ENCODE data around the gene ATP12A.

The ATP12A gene

DNA sequence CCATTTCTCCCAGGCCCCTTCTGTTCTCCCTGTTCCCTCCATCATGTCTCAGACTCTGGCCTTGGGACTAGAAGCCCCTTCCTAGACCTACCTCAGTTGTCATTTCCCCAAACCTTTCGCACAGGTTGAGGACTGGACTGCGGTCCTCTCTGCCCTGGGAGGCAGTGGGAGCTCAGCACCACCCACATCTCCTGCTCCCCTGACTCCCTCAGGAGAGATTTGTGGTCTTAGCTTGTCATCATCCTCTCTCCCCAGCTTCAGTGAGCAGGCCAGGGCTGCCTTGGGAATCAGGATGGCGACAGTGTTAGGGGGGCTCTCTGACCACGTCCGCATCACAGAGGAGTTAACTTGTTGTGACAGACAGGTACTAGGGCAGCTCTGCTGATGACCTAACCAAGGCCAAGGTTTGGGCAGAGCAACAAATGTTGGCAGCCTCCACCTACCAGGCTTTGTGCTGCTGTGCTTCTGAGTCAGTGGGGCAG, 58.2 kb downstream of the ATP12A start:
- no peak for DNase-seq

DNA sequence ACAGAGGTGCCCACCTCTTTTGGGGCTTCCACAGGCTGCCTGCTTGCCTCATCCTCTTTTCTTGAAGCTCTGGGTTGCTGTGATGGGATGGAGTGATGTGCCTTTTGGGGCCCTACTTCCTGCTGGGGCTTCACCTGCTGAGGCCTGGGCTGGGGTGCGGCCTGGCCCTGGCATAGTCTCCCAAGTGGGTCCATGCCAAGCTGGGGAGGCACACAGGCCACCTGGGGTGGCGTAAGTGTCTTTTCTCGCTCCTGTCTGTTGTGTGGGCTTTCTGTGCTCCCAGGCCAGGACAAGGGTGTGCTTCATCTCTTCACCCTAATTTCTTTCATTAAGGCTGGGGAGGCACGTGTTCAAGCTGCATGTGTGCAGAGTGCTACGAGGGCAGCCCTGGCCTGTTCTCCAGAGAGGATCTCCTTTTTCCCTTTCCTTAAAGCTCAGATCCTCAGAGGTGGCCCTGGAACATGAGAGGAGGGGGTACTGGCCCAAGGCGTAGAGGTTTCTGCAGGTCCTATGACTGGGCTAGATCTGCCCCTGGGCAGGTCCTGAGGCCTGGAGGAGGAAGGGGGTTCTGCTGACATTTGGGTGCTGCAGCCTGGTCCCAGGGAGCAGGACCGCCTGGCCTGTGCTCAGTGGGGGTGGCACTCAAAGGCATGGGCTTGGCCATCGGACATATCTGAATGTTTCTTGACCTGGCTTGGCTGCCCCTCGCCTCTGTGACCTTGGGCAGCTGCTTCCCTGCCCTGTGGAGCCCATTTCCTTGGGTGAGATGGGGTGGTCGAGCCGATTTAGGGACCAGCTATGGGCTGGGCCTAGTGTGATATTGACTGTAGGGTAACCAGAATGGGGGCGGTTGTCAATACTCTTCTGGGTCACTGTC, 60.0 kb downstream of the ATP12A start:
- DNase-seq: no peak

DNA sequence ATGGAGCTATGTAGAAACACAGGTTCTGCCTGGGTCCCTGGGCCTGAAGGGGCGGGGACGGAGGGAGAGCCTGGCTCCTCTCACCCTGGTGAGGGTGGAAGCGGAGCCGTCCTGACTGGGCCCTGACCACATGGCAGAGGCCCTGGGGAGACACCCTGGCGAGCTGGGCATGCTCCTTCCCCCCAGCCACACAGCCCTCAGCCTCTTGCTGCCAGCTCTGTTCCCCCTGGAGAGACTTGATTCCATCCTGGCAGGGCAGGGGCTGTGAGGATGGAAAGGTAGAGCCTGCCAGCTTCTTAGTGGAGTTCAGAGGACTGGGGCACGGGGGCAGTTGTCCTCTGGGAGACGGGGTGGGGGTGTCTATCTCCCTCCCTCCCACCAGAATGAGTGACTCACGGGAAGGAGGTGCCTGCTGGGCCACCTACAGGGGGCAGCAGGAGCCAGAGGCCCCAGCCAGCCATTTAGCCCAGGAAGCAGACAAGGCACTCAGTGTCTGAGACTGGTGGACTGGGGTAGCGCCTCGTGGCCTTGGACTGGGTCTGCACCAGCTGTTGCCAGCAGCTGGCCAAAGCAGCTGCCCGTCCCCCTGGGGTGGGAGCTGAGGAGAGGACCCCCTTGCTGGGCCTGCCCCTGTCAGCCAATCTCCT, 60.9 kb downstream of the ATP12A start:
- DNase-seq: no peak

DNA sequence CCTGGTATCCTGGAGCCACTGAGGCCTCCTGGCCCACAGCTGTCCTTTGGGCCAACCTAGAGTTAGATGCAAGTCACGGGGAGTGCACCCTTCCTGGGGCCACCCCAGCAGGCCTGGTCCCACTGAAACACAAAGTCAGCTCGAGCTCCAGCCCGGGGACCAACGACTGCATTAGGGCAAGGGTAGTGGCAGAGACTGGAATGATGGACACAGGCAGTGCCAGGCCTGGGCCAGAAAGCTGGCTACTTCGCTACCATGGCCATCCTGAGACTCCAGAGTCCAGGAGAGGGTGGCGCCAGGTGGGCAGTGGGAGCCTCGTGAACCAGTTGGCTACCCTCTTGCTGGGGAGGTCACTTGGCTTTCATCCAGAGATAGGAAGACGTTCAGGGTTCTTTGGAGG, 61.6 kb downstream of the ATP12A start:
- DNase-seq: no peak

DNA sequence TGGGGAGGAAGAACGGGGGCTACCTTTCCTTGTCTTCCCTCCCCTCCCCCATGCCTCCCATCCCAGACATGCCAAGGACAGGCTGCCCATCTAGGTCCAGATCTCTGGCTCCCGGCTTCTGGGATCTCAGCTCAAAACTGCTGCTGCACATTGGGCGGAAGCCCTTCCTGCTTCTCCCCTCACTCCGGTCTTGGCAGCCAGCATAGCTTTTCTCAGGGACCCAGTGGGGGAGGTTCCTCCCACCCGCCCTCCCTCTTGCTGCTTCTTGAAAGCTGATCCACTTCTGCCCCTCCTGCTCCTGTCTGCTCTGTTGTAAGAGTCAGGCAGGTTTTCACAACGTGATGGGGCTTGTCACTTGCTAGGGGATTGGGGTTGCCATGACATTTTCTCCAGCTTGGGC, 62.1 kb downstream of the ATP12A start:
- no peak for DNase-seq

DNA sequence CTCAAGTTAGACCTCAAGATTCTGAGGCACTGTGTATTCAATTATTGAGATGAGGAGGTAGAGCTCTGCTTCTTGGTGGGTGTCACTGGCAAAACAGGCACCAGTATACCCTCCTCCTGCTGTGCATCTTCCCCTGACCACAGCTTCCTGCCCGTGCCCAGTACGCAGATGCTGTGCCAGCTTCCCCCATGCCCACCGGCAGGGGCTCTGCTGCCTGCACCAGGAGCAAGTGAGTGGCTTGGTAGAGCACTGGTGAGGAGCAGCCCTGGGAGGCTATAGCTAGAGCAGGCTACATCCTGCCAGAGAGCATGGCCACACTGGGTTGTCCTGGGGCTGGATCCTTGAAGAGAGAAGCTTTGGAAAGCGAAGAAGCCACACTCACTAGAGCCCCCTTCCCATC, 62.8 kb downstream of the ATP12A start:
- DNase-seq: no peak

DNA sequence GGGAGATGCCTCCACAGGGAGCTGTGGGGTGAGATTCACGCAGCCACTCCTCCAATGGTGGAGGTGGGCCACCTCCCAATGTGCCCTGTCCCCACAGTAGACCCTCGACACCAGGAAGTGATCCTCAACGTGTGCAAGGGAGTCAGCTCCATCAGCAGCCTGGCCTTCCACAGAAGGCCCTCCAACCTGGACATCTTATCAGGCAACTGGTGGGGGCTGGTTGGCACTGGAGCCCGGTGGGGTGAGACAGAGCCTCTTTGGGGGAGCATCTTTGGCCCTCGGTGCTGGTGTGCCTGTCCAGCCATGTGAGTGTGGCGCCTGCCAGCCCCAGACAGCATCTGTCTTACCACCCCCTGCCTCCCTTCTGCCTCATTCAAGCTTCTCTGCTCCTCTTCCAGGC, 64.0 kb downstream of the ATP12A start:
- DNase-seq: no peak

DNA sequence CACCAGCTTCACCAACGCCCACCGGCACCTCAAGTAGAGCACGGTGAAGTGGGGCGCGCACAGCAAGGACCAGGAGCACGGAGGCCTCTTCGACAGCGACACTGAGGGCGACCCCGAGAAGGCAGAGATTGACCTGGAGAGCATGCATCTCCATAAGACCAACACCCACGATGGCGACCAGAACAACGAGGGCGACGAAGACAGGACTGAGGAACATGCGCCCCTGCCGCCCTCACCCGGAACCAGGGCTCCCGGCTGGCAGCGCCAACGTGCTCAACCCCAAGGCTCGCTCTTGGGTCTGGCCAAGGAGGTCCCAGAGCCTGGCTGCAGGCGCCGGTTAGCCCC, 65.3 kb downstream of the ATP12A start:
- no peak for DNase-seq

DNA sequence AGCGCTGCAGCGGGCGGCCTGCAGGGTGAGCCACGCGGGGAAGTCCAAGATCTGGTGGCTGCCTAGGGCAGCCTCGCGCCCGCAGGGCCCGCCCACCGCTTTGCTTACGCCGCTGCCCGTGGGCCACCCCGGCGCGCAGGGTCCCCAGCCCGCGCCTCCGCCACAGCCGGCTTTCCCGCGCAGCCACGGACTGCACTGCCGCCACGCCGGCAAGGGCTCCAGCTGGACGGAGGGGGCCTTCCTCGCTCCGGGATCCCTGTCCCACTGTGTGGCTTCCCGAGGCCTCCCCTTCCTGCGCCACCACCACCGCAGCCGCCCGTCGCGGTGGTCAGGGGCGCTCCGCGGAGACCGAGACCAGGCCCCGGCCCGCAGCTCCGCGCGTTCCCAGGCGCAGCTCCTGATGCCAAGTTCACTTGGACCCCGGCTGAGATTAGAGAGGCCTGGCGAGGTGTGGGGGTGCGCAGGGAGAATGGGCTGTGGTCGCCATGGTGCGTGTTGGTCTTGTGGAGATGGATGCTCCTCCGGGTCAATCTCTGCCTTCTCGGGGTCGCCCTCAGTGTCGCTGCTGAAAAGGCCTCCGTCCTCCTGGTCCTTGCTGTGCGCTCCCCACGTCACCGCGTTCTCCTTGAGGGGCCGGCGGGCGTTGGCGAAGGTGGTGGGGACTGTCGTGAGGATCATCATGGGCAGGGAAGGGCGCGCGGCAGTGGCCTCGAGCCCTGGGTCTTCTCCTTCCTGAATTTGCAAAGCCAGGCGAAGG, 65.8 kb downstream of the ATP12A start:
- no peak for DNase-seq

DNA sequence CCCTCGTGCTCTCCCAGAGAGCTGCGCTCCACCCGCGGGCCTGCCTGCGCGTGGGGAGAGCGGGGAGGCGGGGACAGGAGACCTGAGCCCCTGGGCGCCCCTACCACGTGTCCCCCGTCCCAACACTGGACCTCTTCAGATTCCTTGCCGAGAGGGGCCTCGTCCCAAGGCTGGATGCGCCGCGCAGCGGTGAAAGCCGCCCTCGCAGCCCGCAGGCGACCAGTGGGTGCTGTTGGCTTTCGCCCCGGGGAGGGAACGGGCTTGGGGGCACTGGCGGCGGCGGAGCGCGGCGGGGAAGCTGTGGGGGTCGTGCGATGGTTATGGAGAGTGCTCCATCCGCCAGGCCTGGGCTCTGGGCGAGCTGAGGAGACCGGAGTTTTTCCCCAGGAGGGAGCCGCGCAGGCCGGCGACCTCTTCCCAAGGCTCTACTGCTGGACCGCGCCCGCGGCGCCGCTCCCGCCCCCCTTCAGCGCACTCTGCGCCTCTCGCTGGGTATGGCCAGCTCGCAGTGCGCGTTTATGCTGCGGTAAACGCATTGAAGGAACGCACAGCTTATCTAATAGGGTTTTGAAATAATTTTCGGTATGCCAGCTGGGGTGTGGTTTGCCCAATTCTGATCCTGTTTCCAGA, 66.5 kb downstream of the ATP12A start:
- DNase-seq: no peak

DNA sequence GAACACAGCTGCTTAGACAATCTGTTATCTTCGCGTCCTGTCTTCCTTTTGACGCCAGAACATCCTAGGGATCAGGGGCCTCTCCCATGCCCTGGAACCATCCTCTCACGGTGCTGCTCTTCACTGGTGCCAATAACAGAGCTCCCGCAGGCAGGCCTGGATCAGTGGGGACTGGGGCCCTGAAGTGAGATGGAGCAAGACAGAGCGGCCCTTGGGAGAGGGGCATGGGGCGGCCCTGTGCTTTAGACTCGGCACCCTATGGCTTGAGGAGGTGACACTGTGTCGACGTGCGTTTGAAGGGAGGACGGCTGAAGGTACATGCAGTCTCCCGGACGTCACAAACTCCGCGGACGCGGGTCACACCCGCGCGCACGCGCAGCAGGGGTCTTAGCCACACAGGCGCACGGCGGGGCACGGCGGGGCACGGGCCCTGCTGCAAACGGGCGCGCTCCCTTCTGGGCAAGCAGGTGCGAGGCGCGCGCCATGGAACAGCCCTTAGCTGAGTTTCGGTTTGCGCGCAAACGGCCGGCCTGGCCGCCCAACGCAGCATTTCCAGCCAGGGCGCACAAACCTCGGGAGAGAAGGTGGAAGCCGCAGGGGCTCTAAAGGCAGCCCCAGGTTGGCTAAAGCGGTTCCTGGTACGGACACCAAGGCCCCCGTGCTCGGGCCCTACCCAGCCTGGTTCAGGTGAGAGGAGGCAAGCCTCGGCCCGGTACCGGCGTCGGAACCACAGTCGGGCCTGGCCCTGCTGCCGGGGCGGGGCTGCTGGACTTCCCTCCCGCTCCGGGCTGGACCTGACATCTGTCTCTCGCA, 67.2 kb downstream of the ATP12A start:
- no peak for DNase-seq

DNA sequence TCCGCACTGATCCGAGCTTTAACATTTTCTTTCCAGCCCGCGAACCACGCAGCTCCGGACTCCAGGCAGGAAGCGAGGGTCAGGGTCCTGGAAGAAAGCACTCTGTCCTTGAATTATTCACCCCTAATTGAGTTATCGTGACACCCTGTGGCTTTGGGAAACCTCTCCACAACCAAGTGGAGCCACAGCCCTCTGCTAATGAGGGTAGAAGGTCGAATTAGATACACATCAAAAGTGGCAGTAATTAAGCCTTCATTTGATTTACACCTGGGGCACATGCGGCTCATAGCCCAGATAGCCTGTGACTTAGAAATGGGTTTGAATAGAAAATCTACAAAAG, 67.8 kb downstream of the ATP12A start:
- DNase-seq: no peak

DNA sequence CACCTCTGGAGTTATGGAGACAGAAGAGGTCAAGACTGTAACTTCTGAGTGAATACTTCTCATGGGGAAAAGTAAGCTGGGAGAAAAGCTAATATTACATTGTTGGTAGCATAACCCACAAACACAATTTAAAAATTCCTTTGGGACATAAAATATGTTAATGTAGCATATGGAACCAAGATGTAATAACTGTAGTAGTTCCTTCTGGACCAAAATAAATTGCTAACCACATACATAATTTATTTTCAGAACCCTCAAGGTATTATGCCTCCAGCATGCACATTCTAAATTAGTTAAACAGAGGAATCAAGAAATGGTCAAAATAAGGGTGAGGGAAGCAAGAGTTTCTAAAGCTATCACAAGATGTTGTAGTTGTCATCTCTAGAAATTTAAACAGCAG, 79.0 kb downstream of the ATP12A start:
- no peak for DNase-seq

All from NCI-H226 (cell line).